Mesendoderm (in vitro differentiated cells): ENCODE results near the gene HDAC3.

Experiments used
- DNase-seq: peaks from one replicate; pipeline ENCODE4 v3.0.0; 2013
- H2AK5ac ChIP-seq: 2 replicates; pipeline ENCODE4 v1.6.1; 2013; ENCODE audit warnings: low read length, inconsistent platforms
- H2BK120ac ChIP-seq: 2 replicates; pipeline ENCODE4 v1.6.1; 2013; ENCODE audit warnings: low read depth, mild to moderate bottlenecking, low read length, moderate library complexity, mixed read lengths
- H2BK15ac ChIP-seq: replicated peaks from 2 replicates; pipeline ENCODE4 v1.6.1; 2013; ENCODE audit warnings: low read depth, mild to moderate bottlenecking, moderate library complexity
- H2BK5ac ChIP-seq: 2 replicates; pipeline ENCODE4 v1.6.1; 2013; ENCODE audit warnings: low read length, inconsistent platforms
- H3K18ac ChIP-seq: 2 replicates; pipeline ENCODE4 v1.6.1; 2013; ENCODE audit warnings: mild to moderate bottlenecking, low read length, mixed read lengths
- H3K23ac ChIP-seq: one replicate; pipeline ENCODE4 v1.6.1; 2013; ENCODE audit warnings: low read length
- H3K27ac ChIP-seq: 2 replicates; pipeline ENCODE4 v1.5.1; 2013; ENCODE audit warnings: low read depth, mild to moderate bottlenecking, inconsistent platforms, low read length, moderate library complexity
- H3K27me3 ChIP-seq: 2 replicates; pipeline ENCODE4 v1.6.1; 2013; ENCODE audit warnings: low read length, control low read depth, mild to moderate bottlenecking, inconsistent platforms; ENCODE audit not compliant: insufficient read depth, poor library complexity
- H3K36me3 ChIP-seq: 2 replicates; pipeline ENCODE4 v1.6.1; 2013; ENCODE audit warnings: low read length, inconsistent platforms; ENCODE audit not compliant: control insufficient read depth, insufficient read depth
- H3K4ac ChIP-seq: one replicate; pipeline ENCODE4 v1.6.1; 2013; ENCODE audit warnings: low read depth, mild to moderate bottlenecking, low read length, moderate library complexity
- H3K4me1 ChIP-seq: 2 replicates; pipeline ENCODE4 v1.6.1; 2013; ENCODE audit warnings: low read depth, low read length, inconsistent platforms; ENCODE audit not compliant: control insufficient read depth
- H3K4me2 ChIP-seq: 2 replicates; pipeline ENCODE4 v1.6.1; 2013; ENCODE audit warnings: low read length
- H3K4me3 ChIP-seq: 2 replicates; pipeline ENCODE4 v1.5.1; 2013; ENCODE audit warnings: mild to moderate bottlenecking, low read length
- H3K56ac ChIP-seq: one replicate; pipeline ENCODE4 v1.6.1; 2013; ENCODE audit warnings: low read length
- H3K79me1 ChIP-seq: 2 replicates; pipeline ENCODE4 v1.6.1; 2013; ENCODE audit warnings: low read length, inconsistent platforms
- H3K79me2 ChIP-seq: 2 replicates; pipeline ENCODE4 v1.6.1; 2013; ENCODE audit warnings: mild to moderate bottlenecking, low read length; ENCODE audit not compliant: control insufficient read depth, insufficient read depth
- H3K9ac ChIP-seq: 2 replicates; pipeline ENCODE4 v1.6.1; 2013; ENCODE audit warnings: low read length, inconsistent platforms
- H4K5ac ChIP-seq: one replicate; pipeline ENCODE4 v1.6.1; 2013; ENCODE audit warnings: low read length
- H4K8ac ChIP-seq: one replicate; pipeline ENCODE4 v1.6.1; 2013; ENCODE audit warnings: low read depth, mild to moderate bottlenecking, control low read depth, low read length, moderate library complexity
- WGBS: extraction: QIAGEN DNeasy Blood & Tissue Kit; methylation state at CpG from one replicate; pipeline ENCODE4 v1.1.7; 2013; ENCODE audit warnings: low lambda C conversion rate, missing lambda C conversion rate; ENCODE audit not compliant: insufficient coverage; ENCODE audit errors: extremely low coverage; 5-methylcytosine and 5-hydroxymethylcytosine counted together

The HDAC3 gene

DNA sequence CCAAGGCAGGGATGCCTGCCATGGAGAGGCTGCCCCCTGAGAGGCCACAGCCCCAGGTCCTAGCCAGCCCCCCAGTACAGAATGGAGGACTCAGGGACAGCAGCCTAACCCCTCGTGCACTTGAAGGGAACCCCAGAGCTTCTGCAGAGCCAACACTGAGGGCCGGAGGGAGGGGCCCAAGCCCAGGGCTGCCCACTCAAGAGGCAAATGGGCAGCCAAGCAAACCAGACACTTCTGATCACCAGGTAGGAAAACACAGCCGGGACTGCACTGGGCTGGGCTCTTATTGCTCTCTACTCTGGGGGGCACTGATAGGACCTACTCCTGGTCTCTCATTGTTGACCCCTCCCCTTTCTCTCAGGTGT is 3.4 kb upstream of the HDAC3 start:
- Histone ChIP-seq H3K27ac (no peak overlapping the region), H3K9ac (no peak overlapping the region), H4K8ac (no peak overlapping the region), H3K4me2 (no peak overlapping the region), H2AK5ac (no peak overlapping the region), H3K18ac (no peak overlapping the region), H3K4me1 (peaks cover 2% of the 10 kb centered on the region), H3K56ac (no peak overlapping the region), H3K27me3 (no peaks in the 10 kb centered on the region), H3K4me3 (no peak overlapping the region), H4K5ac (no peak overlapping the region), H3K23ac (no peak overlapping the region), H3K79me2 (peaks cover 14% of the 10 kb centered on the region), H3K4ac (no peak overlapping the region), H2BK5ac (no peak overlapping the region), H3K36me3 (no peaks in the 10 kb centered on the region), H2BK120ac (no peak overlapping the region), H2BK15ac (no peak overlapping the region), H3K79me1 (peaks cover 5% of the 10 kb centered on the region)
- no CpG with 5 or more reads among the region's 3 CpGs for WGBS
- DNase-seq: no peak

DNA sequence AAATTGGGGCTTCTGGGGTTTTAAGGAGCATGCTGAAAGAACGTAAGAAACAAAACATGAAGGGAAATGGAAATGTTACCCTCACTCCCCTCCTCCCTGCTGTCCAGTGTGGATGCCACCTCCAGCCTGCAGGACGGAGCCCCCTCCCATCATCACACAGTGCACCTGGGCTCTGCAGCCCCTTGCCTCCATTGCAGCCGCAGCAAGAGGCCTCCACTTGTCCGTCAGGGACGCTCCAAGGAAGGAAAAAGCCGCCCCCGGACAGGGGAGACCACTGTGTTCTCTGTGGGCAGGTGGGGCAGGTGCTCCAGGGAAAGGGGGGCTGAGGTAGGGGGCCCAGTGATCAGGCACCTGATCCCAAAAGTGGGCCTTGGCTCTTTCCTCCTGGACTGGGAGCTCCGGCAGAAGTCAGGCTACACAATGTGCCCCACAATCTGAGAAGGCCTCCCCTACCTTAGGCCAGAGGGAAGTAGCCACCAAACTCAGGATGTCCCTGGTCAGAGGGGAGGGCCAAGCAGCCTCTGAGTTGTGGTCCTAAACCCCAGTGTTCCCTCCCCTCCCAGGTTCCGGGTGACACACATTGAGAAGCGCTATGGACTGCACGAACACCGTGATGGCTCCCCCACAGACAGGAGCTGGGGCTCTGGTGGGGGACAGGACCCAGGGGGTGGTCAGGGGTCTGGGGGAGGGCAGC is 2.9 kb upstream of the HDAC3 start:
- no peak overlapping the region for H2BK120ac ChIP-seq
- no peak for DNase-seq
- no peak overlapping the region for H2AK5ac ChIP-seq
- H3K27me3 ChIP-seq: no peaks in the 10 kb centered on the region
- peaks cover 8% of the 10 kb centered on the region for H3K79me1 ChIP-seq
- H3K4me1 ChIP-seq: peaks cover 2% of the 10 kb centered on the region
- no peak overlapping the region for H3K4me2 ChIP-seq
- H3K18ac ChIP-seq: no peak overlapping the region
- no peak overlapping the region for H3K9ac ChIP-seq
- H3K27ac ChIP-seq: no peak overlapping the region
- H3K36me3 ChIP-seq: no peaks in the 10 kb centered on the region
- no CpG with 5 or more reads among the region's 12 CpGs for WGBS
- peaks cover 19% of the 10 kb centered on the region for H3K79me2 ChIP-seq
- H4K8ac ChIP-seq: no peak overlapping the region
- H3K4me3 ChIP-seq: no peak overlapping the region
- H2BK5ac ChIP-seq: no peak overlapping the region
- H4K5ac ChIP-seq: no peak overlapping the region
- H3K56ac ChIP-seq: no peak overlapping the region
- H3K4ac ChIP-seq: no peak overlapping the region
- no peak overlapping the region for H3K23ac ChIP-seq
- H2BK15ac ChIP-seq: no peak overlapping the region

DNA sequence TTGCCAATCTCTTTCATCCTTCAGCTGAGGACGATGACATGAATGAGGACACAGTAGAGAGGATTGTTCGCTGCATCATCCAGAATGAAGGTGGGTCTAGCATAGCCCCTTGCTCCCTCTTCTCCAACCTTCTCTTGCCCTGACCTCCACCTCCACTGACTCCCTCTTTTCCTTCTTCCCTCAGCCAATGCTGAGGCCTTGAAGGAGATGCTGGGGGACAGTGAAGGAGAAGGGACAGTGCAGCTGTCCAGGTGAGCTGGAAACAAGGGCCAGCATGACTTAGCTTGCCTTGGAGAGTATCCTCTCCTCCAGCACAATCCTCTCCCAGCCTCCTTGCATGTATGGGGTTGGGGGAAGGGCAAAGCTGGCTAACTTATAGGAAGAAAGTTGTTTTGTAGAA is 2.1 kb upstream of the HDAC3 start:
- Histone ChIP-seq H3K36me3 (no peaks in the 10 kb centered on the region), H2BK120ac (no peak overlapping the region), H2BK15ac (no peak overlapping the region), H2BK5ac (no peak overlapping the region), H3K18ac (no peak overlapping the region), H3K9ac (no peak overlapping the region), H3K4me1 (peaks cover 2% of the 10 kb centered on the region), H3K56ac (no peak overlapping the region), H3K27me3 (no peaks in the 10 kb centered on the region), H3K23ac (no peak overlapping the region), H2AK5ac (no peak overlapping the region), H4K5ac (no peak overlapping the region), H3K4me3 (no peak overlapping the region), H3K27ac (no peak overlapping the region), H3K79me2 (peaks cover 21% of the 10 kb centered on the region), H3K4ac (no peak overlapping the region), H3K4me2 (no peak overlapping the region), H4K8ac (no peak overlapping the region), H3K79me1 (peaks cover 9% of the 10 kb centered on the region)
- DNase-seq: no peak
- WGBS: no CpG with 5 or more reads among the region's 2 CpGs

DNA sequence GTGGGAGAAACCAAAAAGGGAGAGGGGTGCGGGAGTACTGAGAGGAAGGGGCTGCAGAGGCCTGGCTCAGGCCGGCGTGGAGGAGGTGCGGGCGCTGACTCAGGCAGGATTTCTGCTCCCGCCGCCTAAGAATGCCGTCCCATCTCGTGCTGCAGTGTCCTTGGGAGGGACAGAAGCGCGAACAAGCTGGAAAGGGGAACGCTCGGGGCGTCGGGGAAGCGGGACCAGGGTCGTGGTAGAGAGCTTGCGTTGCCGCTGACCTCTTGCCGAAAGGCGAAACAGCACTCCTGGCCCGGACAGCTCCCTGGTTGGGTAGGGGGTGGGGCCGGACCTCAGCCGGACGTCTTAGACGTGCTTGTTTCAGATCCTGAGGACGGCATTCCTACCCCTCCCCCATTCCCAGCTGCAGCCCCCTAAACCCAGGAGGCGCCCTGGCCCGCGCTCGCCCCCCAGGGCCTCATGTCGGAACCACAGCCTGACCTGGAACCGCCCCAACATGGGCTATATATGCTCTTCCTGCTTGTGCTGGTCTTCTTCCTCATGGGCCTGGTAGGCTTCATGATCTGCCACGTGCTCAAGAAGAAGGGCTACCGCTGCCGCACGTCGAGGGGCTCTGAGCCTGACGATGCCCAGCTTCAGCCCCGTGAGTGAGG is 1.2 kb upstream of the HDAC3 start:
- Histone ChIP-seq H3K36me3 (no peaks in the 10 kb centered on the region), H2AK5ac (no peak overlapping the region), H3K4ac (no peak overlapping the region), H3K4me3 (peak overlapping the region; percentile 52), H3K4me1 (peaks cover 2% of the 10 kb centered on the region), H4K5ac (no peak overlapping the region), H2BK5ac (no peak overlapping the region), H4K8ac (no peak overlapping the region), H3K27me3 (no peaks in the 10 kb centered on the region), H2BK15ac (no peak overlapping the region), H3K79me2 (peaks cover 21% of the 10 kb centered on the region), H2BK120ac (no peak overlapping the region), H3K23ac (no peak overlapping the region), H3K4me2 (peak overlapping the region; percentile 85), H3K27ac (no peak overlapping the region), H3K18ac (no peak overlapping the region), H3K79me1 (peaks cover 9% of the 10 kb centered on the region), H3K56ac (peak overlapping the region; percentile 82), H3K9ac (peak overlapping the region; percentile 64)
- WGBS: no CpG with 5 or more reads among the region's 40 CpGs
- DNase-seq: peak; percentile 93

DNA sequence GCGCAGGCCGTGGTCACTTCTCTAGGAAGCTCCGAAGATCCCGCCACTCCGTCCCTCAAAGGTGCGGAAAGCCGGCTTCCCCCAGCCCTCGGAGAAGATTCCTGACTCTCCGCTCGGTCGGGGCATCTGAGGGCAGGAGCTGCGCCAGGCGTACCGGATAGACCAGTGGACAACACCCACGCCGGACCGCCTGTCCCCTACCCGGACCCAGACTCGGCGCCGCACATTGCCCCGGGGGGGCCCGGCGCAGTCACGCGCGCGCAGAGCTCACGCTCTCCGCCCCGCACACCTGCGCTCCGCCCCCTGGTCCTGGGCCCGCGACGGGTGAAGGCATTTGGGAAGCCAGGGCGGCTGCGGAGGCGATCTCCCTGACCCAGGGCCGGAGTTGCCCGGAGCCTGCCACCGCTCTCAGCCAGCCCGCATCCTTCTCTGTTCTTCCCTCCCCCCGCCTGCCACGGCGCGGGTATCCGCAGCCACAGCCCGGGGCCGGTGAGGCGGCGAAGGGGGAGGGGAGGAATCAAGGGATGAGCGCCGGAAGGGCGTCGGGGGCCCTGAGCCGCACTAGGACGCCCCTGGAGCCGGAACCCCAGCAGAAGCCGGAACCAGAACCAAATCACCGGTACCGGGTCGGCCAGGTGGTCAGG is 596 bp upstream of the HDAC3 start:
- peak overlapping the region; percentile 85 for H3K4me2 ChIP-seq
- DNase-seq: peak; percentile 46
- H3K56ac ChIP-seq: peak overlapping the region; percentile 82
- H3K18ac ChIP-seq: peak overlapping the region; percentile 8
- WGBS: no CpG with 5 or more reads among the region's 63 CpGs
- no peak overlapping the region for H4K8ac ChIP-seq
- H3K4me1 ChIP-seq: peaks cover 2% of the 10 kb centered on the region
- peaks cover 13% of the 10 kb centered on the region for H3K79me1 ChIP-seq
- H3K9ac ChIP-seq: peak overlapping the region; percentile 64
- no peak overlapping the region for H3K23ac ChIP-seq
- no peak overlapping the region for H3K27ac ChIP-seq
- H3K36me3 ChIP-seq: no peaks in the 10 kb centered on the region
- no peaks in the 10 kb centered on the region for H3K27me3 ChIP-seq
- H4K5ac ChIP-seq: no peak overlapping the region
- H3K4me3 ChIP-seq: peak overlapping the region; percentile 52
- H2BK5ac ChIP-seq: no peak overlapping the region
- H2AK5ac ChIP-seq: no peak overlapping the region
- peaks cover 25% of the 10 kb centered on the region for H3K79me2 ChIP-seq
- H2BK120ac ChIP-seq: no peak overlapping the region
- H3K4ac ChIP-seq: no peak overlapping the region
- no peak overlapping the region for H2BK15ac ChIP-seq
